Left renal pelvis (tissue), 4 donors: ENCODE results near the gene KLHL22. TPM values are rescaled to one million over a fixed set of nuclear protein-coding genes. Genes with fewer than 3 reads are reported as not detected.
A peak's percentile ranks its signal among the peaks of the same experiment; 100 is the strongest.
"Not testable (repeated sequence)": the region's sequence is repeated elsewhere in the genome, so short reads cannot be mapped to it uniquely, and the experiment has no call there.

Experiments
- DNase-seq, 4 donors: peaks; one replicate each; pipeline ENCODE4 v3.0.0-alpha.2; 2013; ENCODE audit warnings: low read depth in 4 of 4, low spot score in 3 of 4
- polyA plus RNA-seq, 4 donors: library from polyadenylated mRNA; unstranded; fragments of 120-200 nt; gene quantifications; one replicate each; pipeline ENCODE4 v1.2.1, GENCODE V29; 2013; ENCODE audit not compliant: insufficient read length in 4 of 4

KLHL22 gene
- polyA plus RNA-seq, 4 donors: 26.7 to 43.0 (median 34.2) TPM

- DNase-seq: no peak
Observed at GRCh38 chr22:20471126-20471833, 24.3 kb downstream of the KLHL22 start.

- DNase-seq: not testable (repeated sequence)
Observed at GRCh38 chr22:20470525-20470924, 25.1 kb downstream of the KLHL22 start.

GRCh38 chr22:20469110-20469868 lies 26.3 kb downstream of the KLHL22 start:
- DNase-seq: no peak

GRCh38 chr22:20466659-20467379 lies 28.8 kb downstream of the KLHL22 start:
- no peak for DNase-seq

GRCh38 chr22:20465759-20466077 lies 29.9 kb downstream of the KLHL22 start:
- DNase-seq: no peak

- DNase-seq: no peak
Observed at GRCh38 chr22:20464912-20465758, 30.5 kb downstream of the KLHL22 start.

GRCh38 chr22:20464096-20464614 lies 31.4 kb downstream of the KLHL22 start:
- DNase-seq: no peak

- no peak for DNase-seq
Observed at GRCh38 chr22:20463324-20464095, 32.1 kb downstream of the KLHL22 start.

GRCh38 chr22:20459862-20460261 lies 35.7 kb downstream of the KLHL22 start:
- no peak for DNase-seq

GRCh38 chr22:20459152-20459542 lies 36.4 kb downstream of the KLHL22 start:
- DNase-seq: no peak

- no peak for DNase-seq
Observed at GRCh38 chr22:20458530-20459151, 37.0 kb downstream of the KLHL22 start.

GRCh38 chr22:20457506-20458240 lies 37.9 kb downstream of the KLHL22 start:
- DNase-seq: no peak

GRCh38 chr22:20456722-20457076 lies 38.9 kb downstream of the KLHL22 start:
- DNase-seq: no peak

- DNase-seq: peak in 3 of 4 donors; percentile 54 to 65 (median 57)
Observed at GRCh38 chr22:20456064-20456721, 39.4 kb downstream of the KLHL22 start.

- no peak for DNase-seq
Observed at GRCh38 chr22:20455709-20456063, 39.9 kb downstream of the KLHL22 start.

- no peak for DNase-seq
Observed at GRCh38 chr22:20453222-20453621, 42.4 kb downstream of the KLHL22 start.

GRCh38 chr22:20451920-20452319 lies 43.7 kb downstream of the KLHL22 start:
- no peak for DNase-seq

- DNase-seq: not testable (repeated sequence)
Observed at GRCh38 chr22:20451129-20451778, 44.3 kb downstream of the KLHL22 start.
